Breast epithelium (tissue), 3 donors: Measurements from ENCODE around the gene CCDC7.

Experiments used
- CTCF ChIP-seq, 3 donors: fragments of 450-650 bp; IDR thresholded peaks; one replicate each; pipeline ENCODE4 v1.5.1; 2016 to 2017; ENCODE audit warnings: antibody characterized with exemption in 3 of 3, mild to moderate bottlenecking in 3 of 3, moderate library complexity in 3 of 3
- POLR2A ChIP-seq: fragments of 450-650 bp; IDR thresholded peaks from one replicate; pipeline ENCODE4 v1.6.1; 2016; ENCODE audit warnings: antibody characterized with exemption, mild to moderate bottlenecking, moderate library complexity
- POLR2AphosphoS5 ChIP-seq, 3 donors: sonication (generic); formaldehyde crosslinking; IDR thresholded peaks; one replicate each; pipeline ENCODE4 v1.6.1; 2017; ENCODE audit warnings: antibody characterized with exemption in 3 of 3

DNA sequence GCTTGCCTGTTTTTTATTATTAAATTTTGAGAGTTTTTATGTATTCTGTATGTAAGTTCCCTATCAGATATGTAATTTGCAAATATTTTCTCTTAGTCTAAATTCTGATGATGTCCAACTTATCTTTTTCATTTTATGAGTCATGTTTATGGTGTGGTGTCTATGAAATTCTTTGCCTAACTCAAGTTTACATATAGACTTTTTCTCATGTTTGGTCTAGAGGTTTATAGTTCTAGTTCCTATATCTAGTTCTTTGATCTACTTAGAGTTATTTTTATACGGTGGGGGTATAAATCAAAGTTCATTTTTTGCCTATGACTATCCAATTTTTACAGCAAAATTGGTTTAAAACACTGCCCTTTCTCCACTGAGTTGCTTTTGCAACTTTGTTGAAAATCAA is 26.3 kb upstream of the CCDC7 start:
- TF ChIP-seq CTCF (IDR thresholded peaks at IDR 0.05) (no peak), POLR2A (no peak), POLR2AphosphoS5 (IDR thresholded peaks at IDR 0.05) (no peak)
